ENCODE results near the gene CLDN7. TPM values are rescaled to one million over a fixed set of nuclear protein-coding genes. Genes with fewer than 3 reads are reported as not detected.

The CLDN7 gene
- total RNA-seq, 1 experiment from 2014 or later: 286 TPM

DNA sequence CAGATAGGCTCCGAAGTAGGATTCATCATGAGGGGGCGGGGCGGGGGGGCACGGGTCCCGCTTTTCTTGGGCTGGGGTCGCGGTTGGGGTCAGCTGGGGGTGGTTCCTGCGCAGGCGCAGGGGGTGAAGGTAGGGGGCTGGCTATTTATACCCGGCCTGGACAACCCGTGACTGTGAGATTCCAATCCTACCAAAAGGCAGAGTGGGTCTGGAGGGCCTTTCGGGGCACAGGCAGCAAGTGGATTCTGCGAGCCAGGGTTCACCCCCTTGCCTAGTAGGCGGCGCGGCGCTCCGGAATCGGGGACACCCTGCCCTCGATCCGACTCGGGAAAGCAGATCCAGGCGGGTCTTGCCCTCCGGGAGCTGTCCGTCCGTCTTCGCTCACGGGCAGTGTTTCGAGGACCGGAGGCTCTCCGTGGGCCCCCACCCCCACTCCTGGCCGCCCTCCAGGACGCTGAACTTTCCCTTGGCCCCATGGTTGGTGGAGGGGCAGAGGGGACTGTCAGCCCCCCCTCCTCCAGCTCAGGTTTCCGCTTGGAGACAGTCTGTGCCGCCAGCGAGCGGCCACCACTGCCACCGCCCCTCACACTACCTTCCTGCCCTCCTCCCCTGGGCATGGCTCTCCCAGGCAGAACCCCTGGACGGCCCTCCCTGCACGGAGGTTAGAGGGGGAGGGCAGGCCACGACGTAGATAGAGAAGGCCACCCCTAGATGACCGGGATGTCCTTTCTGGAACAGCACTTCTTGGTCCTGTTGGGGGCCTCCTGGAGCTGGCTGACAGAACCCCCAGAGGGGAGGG lies 19.9 kb upstream of the CLDN7 start:
- H3K36me3 ChIP-seq (ENCODE audit: control insufficient read depth in 1 of 2, insufficient read depth in 2 of 2, low read length in 2 of 2): no peaks in the 10 kb centered on the region
- H3K4me1 ChIP-seq (ENCODE audit: control insufficient read depth in 1 of 2, insufficient read depth in 2 of 2, low read length in 2 of 2): peaks cover 13 to 34% of the 10 kb centered on the region in 2 experiments
- intact Hi-C loops (cut with micrococcal nuclease): loop anchor here (2.0 kb wide), 1 partner anchor 19 kb away; the partner anchor contains the start of gene CLDN7
- H3K4me3 ChIP-seq (replicated peaks in 1 of 2; ENCODE audit: low read depth in 1 of 2, low read length in 2 of 2): peak overlapping the region; percentile 50 to 65
- TF ChIP-seq EGR1 (IDR thresholded peaks at IDR 0.05; ENCODE audit: low read depth): no peak
- no peak for TF ChIP-seq EZH2 (IDR thresholded peaks at IDR 0.05)
- no peak for TF ChIP-seq ZFX (IDR thresholded peaks at IDR 0.05)
- TF ChIP-seq, protein P1, sequence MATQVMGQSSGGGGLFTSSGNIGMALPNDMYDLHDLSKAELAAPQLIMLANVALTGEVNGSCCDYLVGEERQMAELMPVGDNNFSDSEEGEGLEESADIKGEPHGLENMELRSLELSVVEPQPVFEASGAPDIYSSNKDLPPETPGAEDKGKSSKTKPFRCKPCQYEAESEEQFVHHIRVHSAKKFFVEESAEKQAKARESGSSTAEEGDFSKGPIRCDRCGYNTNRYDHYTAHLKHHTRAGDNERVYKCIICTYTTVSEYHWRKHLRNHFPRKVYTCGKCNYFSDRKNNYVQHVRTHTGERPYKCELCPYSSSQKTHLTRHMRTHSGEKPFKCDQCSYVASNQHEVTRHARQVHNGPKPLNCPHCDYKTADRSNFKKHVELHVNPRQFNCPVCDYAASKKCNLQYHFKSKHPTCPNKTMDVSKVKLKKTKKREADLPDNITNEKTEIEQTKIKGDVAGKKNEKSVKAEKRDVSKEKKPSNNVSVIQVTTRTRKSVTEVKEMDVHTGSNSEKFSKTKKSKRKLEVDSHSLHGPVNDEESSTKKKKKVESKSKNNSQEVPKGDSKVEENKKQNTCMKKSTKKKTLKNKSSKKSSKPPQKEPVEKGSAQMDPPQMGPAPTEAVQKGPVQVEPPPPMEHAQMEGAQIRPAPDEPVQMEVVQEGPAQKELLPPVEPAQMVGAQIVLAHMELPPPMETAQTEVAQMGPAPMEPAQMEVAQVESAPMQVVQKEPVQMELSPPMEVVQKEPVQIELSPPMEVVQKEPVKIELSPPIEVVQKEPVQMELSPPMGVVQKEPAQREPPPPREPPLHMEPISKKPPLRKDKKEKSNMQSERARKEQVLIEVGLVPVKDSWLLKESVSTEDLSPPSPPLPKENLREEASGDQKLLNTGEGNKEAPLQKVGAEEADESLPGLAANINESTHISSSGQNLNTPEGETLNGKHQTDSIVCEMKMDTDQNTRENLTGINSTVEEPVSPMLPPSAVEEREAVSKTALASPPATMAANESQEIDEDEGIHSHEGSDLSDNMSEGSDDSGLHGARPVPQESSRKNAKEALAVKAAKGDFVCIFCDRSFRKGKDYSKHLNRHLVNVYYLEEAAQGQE (IDR thresholded peaks at IDR 0.05; ENCODE audit: low read depth): no peak
- no peak for TF ChIP-seq CTCF (IDR thresholded peaks at IDR 0.05 in 2 of 3, conservative IDR thresholded peaks at IDR 0.05 in 1 of 3; ENCODE audit: borderline replicate concordance in 1 of 3, insufficient read depth in 1 of 3, low read depth in 2 of 3, low read length in 2 of 3)
- no peak for TF ChIP-seq FOSL1 (IDR thresholded peaks at IDR 0.05; ENCODE audit: low read depth)
- no peak for TF ChIP-seq SIN3A (IDR thresholded peaks at IDR 0.05; ENCODE audit: low read depth)
- TF ChIP-seq SP1 (IDR thresholded peaks at IDR 0.05; ENCODE audit: low read depth): no peak
- TF ChIP-seq EZH2phosphoT487 (IDR thresholded peaks at IDR 0.05; ENCODE audit: borderline replicate concordance): no peak
- TF ChIP-seq, protein P2, sequence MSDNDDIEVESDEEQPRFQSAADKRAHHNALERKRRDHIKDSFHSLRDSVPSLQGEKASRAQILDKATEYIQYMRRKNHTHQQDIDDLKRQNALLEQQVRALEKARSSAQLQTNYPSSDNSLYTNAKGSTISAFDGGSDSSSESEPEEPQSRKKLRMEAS (IDR thresholded peaks at IDR 0.05): no peak
- no peak for TF ChIP-seq JUND (IDR thresholded peaks at IDR 0.05)
- peak overlapping the region; percentile 73; the same call in 1 of the 2 replicates for H3K27ac ChIP-seq (ENCODE audit: low read depth, low read length)
- no peaks in the 10 kb centered on the region for H3K79me2 ChIP-seq (ENCODE audit: insufficient read depth, low read length)
- peak overlapping the region; percentile 93 for H3K9ac ChIP-seq (ENCODE audit: low read length)
- ATAC-seq (no peak), DNase-seq (ENCODE audit: low read depth, low spot score) (no peak)
- RAD21 ChIA-PET (ENCODE audit: low non-redundant PET in 1 of 2, low total read pairs in 2 of 2, uncharacterized antibody in 2 of 2, unreplicated experiment in 2 of 2): interaction anchor here in 1 of 2 experiments (1.5 kb wide), 1 partner anchor 14 kb away, joined by 14 read pairs; no protein-coding TSS in a partner anchor
- no peaks in the 10 kb centered on the region for H3K27me3 ChIP-seq (ENCODE audit: insufficient read depth, low read length)
- no peaks in the 10 kb centered on the region for H4K20me1 ChIP-seq (ENCODE audit: insufficient read depth)
- no peaks in the 10 kb centered on the region for H3K9me3 ChIP-seq (ENCODE audit: control insufficient read depth in 1 of 2, insufficient read depth in 1 of 2, low read depth in 1 of 2, low read length in 2 of 2)
- no peak overlapping the region for H2AFZ ChIP-seq (ENCODE audit: low read depth, low read length, poor library complexity, severe bottlenecking)
- CTCF ChIA-PET: interaction anchor here (0.6 to 2.0 kb wide), 6 partner anchors 14 to 158 kb away, joined by 3 to 38 read pairs (median 4); no protein-coding TSS in a partner anchor
- BruUV-seq (replicated peaks): TSS peak; percentile 57
- H3K4me2 ChIP-seq (ENCODE audit: low read length): peak overlapping the region; percentile 98
- POLR2A ChIA-PET: interaction anchor here (0.6 to 0.8 kb wide), 3 partner anchors 17 to 259 kb away, joined by 3 read pairs; no protein-coding TSS in a partner anchor
- no peaks in the 10 kb centered on the region for H3K9me2 ChIP-seq (ENCODE audit: insufficient read depth)

All from HCT116 (cell line).